Measurements from ENCODE around the gene SSTR5.

The SSTR5 gene

GRCh38 chr16:1040346-1040745, 32.2 kb upstream of the SSTR5 start:
- DNase-seq = no peak

GRCh38 chr16:1042049-1042744, 30.4 kb upstream of the SSTR5 start:
- DNase-seq = no peak

- no peak for DNase-seq
These were observed 29.7 kb upstream of the SSTR5 start for GRCh38 chr16:1042866-1043265.

GRCh38 chr16:1043881-1044451, 28.6 kb upstream of the SSTR5 start:
- DNase-seq = no peak

GRCh38 chr16:1044460-1045309, 27.9 kb upstream of the SSTR5 start:
- DNase-seq = no peak

GRCh38 chr16:1045310-1045992, 27.1 kb upstream of the SSTR5 start:
- DNase-seq = no peak

- DNase-seq = no peak
These were observed 26.3 kb upstream of the SSTR5 start for GRCh38 chr16:1045993-1046911.

- no peak for DNase-seq
These were observed 25.4 kb upstream of the SSTR5 start for GRCh38 chr16:1047123-1047522.

GRCh38 chr16:1047801-1048200, 24.7 kb upstream of the SSTR5 start:
- DNase-seq = no peak

- DNase-seq = no peak
These were observed 24.0 kb upstream of the SSTR5 start for GRCh38 chr16:1048442-1049112.

- DNase-seq = no peak
These were observed 23.2 kb upstream of the SSTR5 start for GRCh38 chr16:1049113-1049975.

- DNase-seq = no peak
These were observed 22.6 kb upstream of the SSTR5 start for GRCh38 chr16:1049976-1050247.

- DNase-seq = no peak
These were observed 22.0 kb upstream of the SSTR5 start for GRCh38 chr16:1050516-1050915.

GRCh38 chr16:1050921-1051320, 21.6 kb upstream of the SSTR5 start:
- DNase-seq = no peak

- DNase-seq = no peak
These were observed 21.1 kb upstream of the SSTR5 start for GRCh38 chr16:1051446-1051845.

- no peak for DNase-seq
These were observed 19.8 kb upstream of the SSTR5 start for GRCh38 chr16:1052721-1053120.

GRCh38 chr16:1053121-1053521, 19.4 kb upstream of the SSTR5 start:
- no peak for DNase-seq

- no peak for DNase-seq
These were observed 18.7 kb upstream of the SSTR5 start for GRCh38 chr16:1053700-1054368.

- no peak for DNase-seq
These were observed 17.6 kb upstream of the SSTR5 start for GRCh38 chr16:1054660-1055556.

Measured in activated CD4-positive, alpha-beta T cell treated with anti-CD3 and anti-CD28 coated beads, Interleukin-2, amount 50 U/mL, for 16 hours (primary cell).